Body of pancreas (tissue), 4 donors: ENCODE measurements around the gene MTCH1.

ENCODE experiments used
- CTCF ChIP-seq, 7 experiments: fragments of 450-650 bp in 4 of 7; fragments of 200-600 bp in 3 of 7; sonication (generic) in 3 of 7; IDR thresholded peaks; one replicate each; pipeline ENCODE4 v1.5.1; 2016 to 2019; ENCODE audit warnings: antibody characterized with exemption in 7 of 7
- POLR2A ChIP-seq, 3 donors: fragments of 450-650 bp; IDR thresholded peaks; one replicate each; pipeline ENCODE4 v1.6.1; 2016; ENCODE audit warnings: antibody characterized with exemption in 3 of 3, mild to moderate bottlenecking in 2 of 3

GRCh38 chr6:36956446-36956820, 29.6 kb downstream of the MTCH1 start:
- TF ChIP-seq POLR2A (IDR thresholded peaks at IDR 0.05) (no peak), CTCF (IDR thresholded peaks at IDR 0.05) (no peak)
